ENCODE data around the gene TENM4.
"Not testable (repeated sequence)": the region's sequence is repeated elsewhere in the genome, so short reads cannot be mapped to it uniquely, and the experiment has no call there.

TENM4 gene

DNA sequence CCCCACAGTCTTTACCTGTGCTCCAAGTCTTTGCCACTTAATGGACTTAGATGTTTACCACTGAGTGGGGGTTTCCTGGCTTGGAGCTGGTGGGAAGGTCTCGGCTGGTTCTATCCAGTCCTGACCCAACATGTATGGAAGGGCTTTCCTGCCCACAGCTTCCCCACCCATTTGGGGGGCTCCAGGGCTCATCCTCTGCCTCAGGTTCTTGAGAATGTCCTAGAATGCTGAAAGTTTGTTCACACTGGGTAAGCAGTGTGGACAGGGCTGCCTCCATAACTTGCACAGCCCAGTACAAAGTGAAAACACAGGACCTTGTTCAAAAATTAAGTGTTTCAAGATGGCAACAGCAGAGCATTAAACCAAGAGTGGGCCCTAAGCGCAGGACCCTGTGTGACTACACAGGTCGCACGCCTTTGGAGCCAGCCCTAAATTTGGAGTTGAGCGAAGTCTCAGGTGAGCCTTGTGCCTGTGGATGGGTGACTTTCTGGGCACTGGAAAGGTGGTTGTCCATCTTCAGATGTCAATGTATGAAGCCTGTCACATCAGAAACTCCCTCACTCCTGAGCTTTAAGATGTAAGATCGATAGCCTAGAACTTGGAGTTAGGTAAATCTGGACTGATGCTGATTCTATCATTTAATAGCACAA, 793.4 kb downstream of the TENM4 start:
- no peak for DNase-seq

- DNase-seq: peak; percentile 59 to 72
Measured at GRCh38 chr11:78646564-78647185, 794.2 kb downstream of the TENM4 start.

- DNase-seq: peak; percentile 68 to 77
Measured at GRCh38 chr11:78645226-78646202, 795.3 kb downstream of the TENM4 start.

DNA sequence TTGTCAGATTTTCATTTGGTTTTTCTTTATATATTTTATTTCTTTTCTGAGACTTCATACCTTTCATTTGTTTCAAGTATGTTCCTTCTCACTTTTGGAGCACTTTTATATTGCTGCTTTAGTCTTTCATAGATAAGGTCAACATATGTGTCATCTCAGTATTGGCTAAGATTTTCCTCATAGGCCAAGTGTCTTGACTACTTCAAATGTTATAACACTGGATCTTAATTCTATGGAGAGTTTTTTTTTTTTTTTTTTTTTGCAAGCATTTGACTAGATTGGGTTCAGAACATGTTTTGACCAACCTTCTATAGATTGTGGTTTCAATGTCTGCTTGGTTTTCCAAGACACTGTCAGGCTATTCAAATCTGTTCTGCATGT, 797.2 kb downstream of the TENM4 start:
- no peak for DNase-seq

DNA sequence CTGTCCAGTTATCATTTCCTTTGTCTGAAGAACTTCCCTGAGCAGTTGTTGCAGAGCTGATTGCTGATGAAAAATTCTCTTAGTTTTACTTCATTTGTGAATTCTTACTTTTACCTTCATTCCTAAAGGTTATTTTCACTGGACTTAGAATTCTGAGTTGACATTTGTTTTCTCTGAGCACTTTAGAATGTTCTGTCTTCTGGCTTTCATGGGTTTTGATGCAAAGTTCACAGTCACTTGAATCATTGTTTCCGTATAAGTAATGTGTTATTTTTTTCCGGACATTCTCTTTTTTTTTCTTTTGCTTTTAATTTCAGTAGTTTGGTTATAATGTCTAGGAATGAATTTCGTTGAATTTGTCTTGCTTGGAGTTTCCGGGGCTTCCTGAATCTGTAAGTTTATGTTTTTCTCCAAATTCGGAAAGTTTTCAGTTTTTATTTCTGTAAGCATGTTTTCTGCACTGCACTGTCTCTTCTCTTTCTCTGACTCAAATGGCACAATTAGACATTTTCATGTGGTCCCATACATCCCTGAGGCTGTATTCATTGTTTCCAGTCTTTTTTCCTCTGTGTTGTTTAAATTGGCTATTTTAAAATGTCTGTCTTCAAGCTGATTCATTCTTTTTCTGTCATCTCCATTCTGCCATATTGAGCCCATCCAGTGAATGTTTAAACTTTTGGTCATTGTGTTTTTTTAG, 797.7 kb downstream of the TENM4 start:
- no peak for DNase-seq

- no peak for DNase-seq
Measured at GRCh38 chr11:78641541-78641940, 799.3 kb downstream of the TENM4 start.

- no peak for DNase-seq
Measured at GRCh38 chr11:78638704-78639380, 802.0 kb downstream of the TENM4 start.

DNA sequence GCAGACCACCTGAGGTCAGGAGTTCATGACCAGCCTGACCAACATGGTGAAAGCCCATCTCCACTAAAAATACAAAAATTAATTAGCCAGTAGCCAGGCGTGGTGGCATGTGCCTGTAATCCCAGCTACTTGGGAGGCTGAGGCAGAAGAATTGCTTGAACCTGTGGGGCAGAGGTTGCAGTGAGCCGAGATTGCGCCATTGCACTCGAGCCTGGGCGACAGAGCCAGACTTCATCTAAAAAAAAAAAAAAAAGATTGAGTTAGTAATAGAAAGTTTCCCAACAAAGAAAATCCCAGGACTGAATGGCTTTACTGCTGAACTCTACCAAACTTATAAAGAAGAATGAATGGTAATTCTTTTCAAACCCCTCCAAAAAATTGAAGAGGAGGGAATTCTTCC, 803.3 kb downstream of the TENM4 start:
- DNase-seq: not testable (repeated sequence)

GRCh38 chr11:78635814-78636506, 804.9 kb downstream of the TENM4 start:
- no peak for DNase-seq

- no peak for DNase-seq
Measured at GRCh38 chr11:78633516-78634310, 807.1 kb downstream of the TENM4 start.

- DNase-seq: no peak
Measured at GRCh38 chr11:78630561-78631303, 810.1 kb downstream of the TENM4 start.

DNA sequence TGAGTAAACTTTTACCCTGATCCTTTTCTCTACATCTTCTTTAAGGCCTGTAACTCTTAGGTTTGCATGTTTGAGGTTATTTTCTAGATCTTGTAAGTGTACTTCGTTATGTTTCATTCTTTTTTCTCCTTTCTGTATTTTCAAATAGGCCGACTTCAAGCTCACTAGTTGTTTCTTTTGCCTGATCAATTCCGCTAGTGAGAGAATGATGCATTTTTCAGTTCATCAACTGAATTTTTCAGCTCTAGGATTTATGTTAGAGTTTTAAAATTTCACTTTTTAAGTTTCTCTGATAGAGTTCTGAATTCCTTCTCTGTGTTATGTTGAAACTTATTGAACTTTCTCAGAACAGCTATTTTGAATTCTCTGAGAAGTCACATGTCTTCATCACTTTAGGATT, 810.7 kb downstream of the TENM4 start:
- DNase-seq: no peak

GRCh38 chr11:78622666-78623065, 818.2 kb downstream of the TENM4 start:
- DNase-seq: no peak

DNA sequence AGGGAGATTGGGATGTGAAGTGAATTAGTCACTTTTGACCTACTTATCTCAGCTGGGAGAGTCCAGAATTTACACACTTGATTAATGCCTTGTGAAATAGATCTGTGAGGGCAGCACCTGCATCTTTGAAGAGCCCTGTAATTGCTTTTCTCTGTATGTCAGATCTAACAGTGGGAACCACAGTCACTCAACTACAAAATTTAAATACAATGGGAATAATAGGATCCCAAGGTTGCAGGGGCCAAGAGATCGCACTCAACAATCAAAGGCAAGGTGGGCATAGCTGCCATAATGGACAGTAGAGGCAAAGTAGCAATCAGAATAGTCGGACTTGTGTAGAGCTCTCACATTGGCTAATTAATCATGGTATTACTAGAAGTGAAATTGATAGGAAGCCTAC, 820.7 kb downstream of the TENM4 start:
- no peak for DNase-seq

- no peak for DNase-seq
Measured at GRCh38 chr11:78615724-78616123, 825.1 kb downstream of the TENM4 start.

DNA sequence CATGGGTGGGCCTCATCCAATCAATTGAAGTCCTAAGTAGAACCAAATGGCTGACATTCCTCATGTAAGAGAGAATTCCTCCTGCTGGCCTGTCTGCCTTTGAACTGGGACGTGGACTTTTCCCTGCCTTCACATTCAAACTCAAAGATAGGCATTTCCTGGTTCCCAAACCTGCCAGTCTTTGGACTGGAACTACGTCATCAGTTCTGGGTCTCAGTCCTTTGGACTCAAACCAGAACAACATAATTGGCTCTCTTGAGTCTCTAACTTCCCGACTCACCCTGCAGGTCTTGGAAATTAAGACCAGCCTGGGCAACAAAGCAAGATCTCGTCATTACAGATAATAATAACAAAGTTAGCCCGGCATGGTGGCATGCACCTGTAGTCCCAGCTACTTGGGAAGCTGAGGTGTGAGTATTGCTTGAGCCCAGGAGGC, 827.4 kb downstream of the TENM4 start:
- DNase-seq: no peak

DNA sequence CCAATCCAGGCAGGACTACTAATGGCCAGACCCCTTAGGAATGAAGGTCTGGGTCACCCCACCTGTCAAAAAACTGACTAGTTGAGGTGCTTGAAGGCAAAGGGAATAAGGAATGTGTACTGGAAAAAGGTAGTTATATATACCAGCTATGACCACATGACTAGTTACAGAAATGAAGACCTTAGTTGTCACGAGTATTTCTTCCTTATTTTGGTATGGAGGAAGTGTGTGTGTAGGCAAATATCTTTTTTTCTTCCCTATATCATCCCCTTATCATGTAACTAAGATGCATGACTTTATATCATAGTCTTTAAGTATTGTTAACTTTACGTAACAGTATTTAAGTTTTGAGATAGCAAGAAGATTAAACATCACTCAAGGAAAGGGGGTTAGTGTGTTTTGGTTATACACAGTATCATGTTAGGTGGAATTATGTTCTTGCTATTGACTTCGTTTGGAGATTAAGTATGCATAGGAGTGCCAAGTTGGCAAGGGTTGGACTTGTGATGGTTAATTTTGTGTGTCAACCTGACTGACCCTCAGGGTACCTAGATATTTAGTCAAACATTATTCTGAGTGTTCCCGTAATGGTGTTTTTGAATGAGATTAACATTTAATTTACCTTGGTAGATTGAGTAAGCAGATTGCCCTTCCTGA, 828.0 kb downstream of the TENM4 start:
- no peak for DNase-seq

- not testable (repeated sequence) for DNase-seq
Measured at GRCh38 chr11:78609321-78609720, 831.5 kb downstream of the TENM4 start.

DNA sequence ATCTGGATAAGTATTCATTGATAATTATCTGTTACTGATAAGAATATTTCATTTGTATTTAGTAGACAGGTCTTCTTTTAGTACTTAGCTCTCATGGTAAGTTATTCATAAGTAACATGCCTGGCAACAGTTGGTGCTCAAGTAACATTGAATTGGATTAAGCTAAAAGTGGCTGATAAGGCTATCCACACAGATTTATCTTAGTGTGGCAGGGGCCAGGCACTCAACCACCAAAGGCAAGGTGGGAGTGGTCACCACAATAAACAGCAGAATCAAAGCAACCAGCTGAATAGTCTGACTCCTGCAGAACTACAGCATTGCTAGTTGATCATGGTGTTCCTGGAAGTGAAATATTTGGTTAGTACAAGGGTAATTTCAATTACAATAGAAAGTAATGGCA, 833.1 kb downstream of the TENM4 start:
- DNase-seq: no peak

DNA sequence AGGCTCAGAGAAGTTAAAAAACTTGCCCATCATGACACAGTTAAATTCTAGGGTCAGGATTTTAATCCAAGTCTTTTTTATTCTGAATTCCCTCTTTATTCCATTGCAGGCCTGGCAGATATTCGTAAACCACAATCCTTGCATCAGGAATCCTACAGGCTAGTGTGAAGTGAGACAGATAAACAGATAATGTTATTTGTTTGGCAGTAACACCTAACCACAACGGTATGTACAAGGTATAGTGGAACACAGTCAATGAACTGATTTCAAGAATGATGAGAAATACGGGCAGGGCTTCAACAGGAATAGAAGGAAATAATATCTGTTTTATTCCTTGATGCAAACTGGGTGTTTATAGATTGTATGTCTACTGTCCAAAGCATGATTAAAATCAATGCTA, 834.2 kb downstream of the TENM4 start:
- DNase-seq: no peak

Measured in activated CD4-positive, alpha-beta T cell treated with anti-CD3 and anti-CD28 coated beads, Interleukin-2, amount 50 U/mL, for 48 hours (primary cell).